Neural cell (in vitro differentiated cells): ENCODE results near the gene NNT. TPM values are rescaled to one million over a fixed set of nuclear protein-coding genes. Genes with fewer than 3 reads are reported as not detected.
"Not testable (repeated sequence)": the region's sequence is repeated elsewhere in the genome, so short reads cannot be mapped to it uniquely, and the experiment has no call there.

ENCODE experiments used
- H2AFZ ChIP-seq: fragments of 200-600, 300-800 bp; sonication (generic), shearing (Covaris generic); 2 replicates; pipeline ENCODE4 v1.6.0; 2014; ENCODE audit warnings: low read depth, mild to moderate bottlenecking, antibody characterized with exemption, low read length, moderate library complexity
- H3F3A ChIP-seq: fragments of 200-600 bp; shearing (Covaris generic); 2 replicates; pipeline ENCODE4 v1.6.1; 2016; ENCODE audit warnings: mild to moderate bottlenecking, moderate library complexity, mixed read lengths, antibody characterized with exemption, low read length; ENCODE audit not compliant: insufficient read depth, poor library complexity, severe bottlenecking
- H3K27ac ChIP-seq: fragments of 200-600, 300-800 bp; sonication (generic), shearing (Covaris generic); 2 replicates; pipeline ENCODE4 v1.5.1; 2014; ENCODE audit warnings: mild to moderate bottlenecking, low read length, moderate library complexity
- H3K27me3 ChIP-seq: fragments of 300-800, 200-600 bp; sonication (generic), shearing (Covaris generic); 2 replicates; pipeline ENCODE4 v1.6.0; 2014; ENCODE audit warnings: mild to moderate bottlenecking, low read depth, low read length, moderate library complexity; ENCODE audit not compliant: insufficient read depth
- H3K36me3 ChIP-seq: fragments of 300-800, 200-600 bp; sonication (generic), shearing (Covaris generic); 2 replicates; pipeline ENCODE4 v1.5.1; 2014; ENCODE audit warnings: mild to moderate bottlenecking, antibody characterized with exemption, low read length, moderate library complexity; ENCODE audit not compliant: insufficient read depth
- H3K4me2 ChIP-seq: fragments of 300-800, 200-600 bp; sonication (generic), shearing (Covaris generic); 2 replicates; pipeline ENCODE4 v1.6.0; 2014; ENCODE audit warnings: mild to moderate bottlenecking, low read length
- H3K4me3 ChIP-seq: fragments of 300-800, 200-600 bp; sonication (generic), shearing (Covaris generic); 2 replicates; pipeline ENCODE4 v1.5.1; 2014; ENCODE audit warnings: mild to moderate bottlenecking, low read length, moderate library complexity
- H3K79me2 ChIP-seq: fragments of 200-600 bp; shearing (Covaris generic); replicated peaks from 2 replicates; pipeline ENCODE4 v1.6.0; 2014; ENCODE audit warnings: mild to moderate bottlenecking, low read length, moderate library complexity; ENCODE audit not compliant: insufficient read depth
- H3K9ac ChIP-seq: fragments of 300-800, 200-600 bp; sonication (generic), shearing (Covaris generic); 2 replicates; pipeline ENCODE4 v1.6.1; 2016; ENCODE audit warnings: mild to moderate bottlenecking, low read length, mixed read lengths
- H3K9me2 ChIP-seq: fragments of 200-600 bp; shearing (Covaris generic); 2 replicates; pipeline ENCODE4 v1.6.1; 2016; ENCODE audit warnings: mild to moderate bottlenecking, low read length, mixed read lengths; ENCODE audit not compliant: insufficient read depth
- H3K9me3 ChIP-seq: fragments of 200-600, 300-800 bp; sonication (generic), shearing (Covaris generic); 2 replicates; pipeline ENCODE4 v1.6.1; 2016; ENCODE audit warnings: mild to moderate bottlenecking, mixed run types, low read length, moderate library complexity, mixed read lengths
- H4K20me1 ChIP-seq: fragments of 200-600 bp; shearing (Covaris generic); 2 replicates; pipeline ENCODE4 v1.6.1; 2016; ENCODE audit warnings: mild to moderate bottlenecking, mixed run types; ENCODE audit not compliant: insufficient read depth
- EP300 ChIP-seq: fragments of 450-650 bp; conservative IDR thresholded peaks from 2 replicates; pipeline ENCODE4 v1.6.1; 2014; ENCODE audit warnings: antibody characterized with exemption, mild to moderate bottlenecking, moderate library complexity; ENCODE audit not compliant: poor library complexity, severe bottlenecking
- EZH2 ChIP-seq: fragments of 200-600, 300-800 bp; shearing (Covaris generic), sonication (generic); IDR thresholded peaks from 2 replicates; pipeline ENCODE4 v1.6.1; 2014; ENCODE audit warnings: antibody characterized with exemption, low read length, borderline replicate concordance, mild to moderate bottlenecking; ENCODE audit not compliant: insufficient read depth, poor library complexity, severe bottlenecking
- MXI1 ChIP-seq: fragments of 450-650 bp; conservative IDR thresholded peaks from 2 replicates; pipeline ENCODE4 v1.6.1; 2014; ENCODE audit warnings: antibody characterized with exemption, mild to moderate bottlenecking; ENCODE audit not compliant: poor library complexity, severe bottlenecking
- POLR2AphosphoS5 ChIP-seq: IDR thresholded peaks from 2 replicates; pipeline ENCODE4 v1.6.1; 2012
- RAD21 ChIP-seq: fragments of 450-650 bp; conservative IDR thresholded peaks from 2 replicates; pipeline ENCODE4 v1.6.1; 2014; ENCODE audit warnings: antibody characterized with exemption, mild to moderate bottlenecking, moderate library complexity
- SMC3 ChIP-seq: fragments of 450-650 bp; conservative IDR thresholded peaks from 2 replicates; pipeline ENCODE4 v1.6.1; 2014; ENCODE audit warnings: antibody characterized with exemption, mild to moderate bottlenecking, moderate library complexity; ENCODE audit not compliant: poor library complexity
- TAF1 ChIP-seq: IDR thresholded peaks from 2 replicates; pipeline ENCODE4 v1.6.1; 2012; ENCODE audit warnings: low read depth
- polyA plus RNA-seq: library from polyadenylated mRNA; depleted of rRNA; stranded (reverse); fragments of >200 nt; gene quantifications from 2 replicates; pipeline ENCODE4 v1.2.3, GENCODE V29; 2014
- TF ChIP-seq, protein P1 (sequence below): IDR thresholded peaks from 2 replicates; pipeline ENCODE4 v1.6.1; 2012; ENCODE audit warnings: borderline replicate concordance
- TF ChIP-seq, protein P2 (sequence below): fragments of 450-650 bp; IDR thresholded peaks from 2 replicates; pipeline ENCODE4 v1.5.1; 2014; ENCODE audit warnings: antibody characterized with exemption, mild to moderate bottlenecking, moderate library complexity; ENCODE audit not compliant: poor library complexity, severe bottlenecking

The NNT gene
- polyA plus RNA-seq, 1 donor from 2014 or later, result 120 TPM

DNA sequence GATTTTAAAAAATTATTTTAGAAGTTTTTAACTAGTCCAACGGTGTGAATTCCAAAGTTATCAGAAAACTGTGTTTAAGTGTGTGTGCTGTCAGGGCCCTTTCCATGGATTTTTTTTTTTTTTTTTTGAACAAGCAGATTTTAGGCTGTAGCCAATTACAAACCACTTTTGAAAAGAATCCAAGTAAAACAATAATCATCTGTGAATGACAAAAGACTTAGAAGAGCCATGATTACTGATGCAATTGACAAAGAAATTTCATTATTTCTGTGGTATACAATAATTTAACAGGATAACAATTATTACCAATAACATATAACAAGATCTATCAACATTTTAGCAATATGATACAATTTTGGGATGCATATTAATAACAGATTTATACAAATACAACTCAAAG, 29.9 kb upstream of the NNT start:
- H3F3A ChIP-seq, result no peaks in the 10 kb centered on the region
- H3K79me2 ChIP-seq, result no peaks in the 10 kb centered on the region
- H3K9me3 ChIP-seq, result no peaks in the 10 kb centered on the region
- no peaks in the 10 kb centered on the region for H3K27me3 ChIP-seq
- no peak overlapping the region for H2AFZ ChIP-seq
- H3K27ac ChIP-seq, result no peak overlapping the region
- TF ChIP-seq, protein P1, sequence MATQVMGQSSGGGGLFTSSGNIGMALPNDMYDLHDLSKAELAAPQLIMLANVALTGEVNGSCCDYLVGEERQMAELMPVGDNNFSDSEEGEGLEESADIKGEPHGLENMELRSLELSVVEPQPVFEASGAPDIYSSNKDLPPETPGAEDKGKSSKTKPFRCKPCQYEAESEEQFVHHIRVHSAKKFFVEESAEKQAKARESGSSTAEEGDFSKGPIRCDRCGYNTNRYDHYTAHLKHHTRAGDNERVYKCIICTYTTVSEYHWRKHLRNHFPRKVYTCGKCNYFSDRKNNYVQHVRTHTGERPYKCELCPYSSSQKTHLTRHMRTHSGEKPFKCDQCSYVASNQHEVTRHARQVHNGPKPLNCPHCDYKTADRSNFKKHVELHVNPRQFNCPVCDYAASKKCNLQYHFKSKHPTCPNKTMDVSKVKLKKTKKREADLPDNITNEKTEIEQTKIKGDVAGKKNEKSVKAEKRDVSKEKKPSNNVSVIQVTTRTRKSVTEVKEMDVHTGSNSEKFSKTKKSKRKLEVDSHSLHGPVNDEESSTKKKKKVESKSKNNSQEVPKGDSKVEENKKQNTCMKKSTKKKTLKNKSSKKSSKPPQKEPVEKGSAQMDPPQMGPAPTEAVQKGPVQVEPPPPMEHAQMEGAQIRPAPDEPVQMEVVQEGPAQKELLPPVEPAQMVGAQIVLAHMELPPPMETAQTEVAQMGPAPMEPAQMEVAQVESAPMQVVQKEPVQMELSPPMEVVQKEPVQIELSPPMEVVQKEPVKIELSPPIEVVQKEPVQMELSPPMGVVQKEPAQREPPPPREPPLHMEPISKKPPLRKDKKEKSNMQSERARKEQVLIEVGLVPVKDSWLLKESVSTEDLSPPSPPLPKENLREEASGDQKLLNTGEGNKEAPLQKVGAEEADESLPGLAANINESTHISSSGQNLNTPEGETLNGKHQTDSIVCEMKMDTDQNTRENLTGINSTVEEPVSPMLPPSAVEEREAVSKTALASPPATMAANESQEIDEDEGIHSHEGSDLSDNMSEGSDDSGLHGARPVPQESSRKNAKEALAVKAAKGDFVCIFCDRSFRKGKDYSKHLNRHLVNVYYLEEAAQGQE, result no peak
- TF ChIP-seq EP300 (no peak), SMC3 (no peak), RAD21 (no peak), MXI1 (no peak), TAF1 (no peak), POLR2AphosphoS5 (no peak), EZH2 (no peak)
- TF ChIP-seq, protein P2, sequence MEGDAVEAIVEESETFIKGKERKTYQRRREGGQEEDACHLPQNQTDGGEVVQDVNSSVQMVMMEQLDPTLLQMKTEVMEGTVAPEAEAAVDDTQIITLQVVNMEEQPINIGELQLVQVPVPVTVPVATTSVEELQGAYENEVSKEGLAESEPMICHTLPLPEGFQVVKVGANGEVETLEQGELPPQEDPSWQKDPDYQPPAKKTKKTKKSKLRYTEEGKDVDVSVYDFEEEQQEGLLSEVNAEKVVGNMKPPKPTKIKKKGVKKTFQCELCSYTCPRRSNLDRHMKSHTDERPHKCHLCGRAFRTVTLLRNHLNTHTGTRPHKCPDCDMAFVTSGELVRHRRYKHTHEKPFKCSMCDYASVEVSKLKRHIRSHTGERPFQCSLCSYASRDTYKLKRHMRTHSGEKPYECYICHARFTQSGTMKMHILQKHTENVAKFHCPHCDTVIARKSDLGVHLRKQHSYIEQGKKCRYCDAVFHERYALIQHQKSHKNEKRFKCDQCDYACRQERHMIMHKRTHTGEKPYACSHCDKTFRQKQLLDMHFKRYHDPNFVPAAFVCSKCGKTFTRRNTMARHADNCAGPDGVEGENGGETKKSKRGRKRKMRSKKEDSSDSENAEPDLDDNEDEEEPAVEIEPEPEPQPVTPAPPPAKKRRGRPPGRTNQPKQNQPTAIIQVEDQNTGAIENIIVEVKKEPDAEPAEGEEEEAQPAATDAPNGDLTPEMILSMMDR, result no peak
- no peaks in the 10 kb centered on the region for H3K36me3 ChIP-seq
- H4K20me1 ChIP-seq, result no peaks in the 10 kb centered on the region
- no peak overlapping the region for H3K4me3 ChIP-seq
- H3K9ac ChIP-seq, result no peak overlapping the region
- no peak overlapping the region for H3K4me2 ChIP-seq
- H3K9me2 ChIP-seq, result no peaks in the 10 kb centered on the region

DNA sequence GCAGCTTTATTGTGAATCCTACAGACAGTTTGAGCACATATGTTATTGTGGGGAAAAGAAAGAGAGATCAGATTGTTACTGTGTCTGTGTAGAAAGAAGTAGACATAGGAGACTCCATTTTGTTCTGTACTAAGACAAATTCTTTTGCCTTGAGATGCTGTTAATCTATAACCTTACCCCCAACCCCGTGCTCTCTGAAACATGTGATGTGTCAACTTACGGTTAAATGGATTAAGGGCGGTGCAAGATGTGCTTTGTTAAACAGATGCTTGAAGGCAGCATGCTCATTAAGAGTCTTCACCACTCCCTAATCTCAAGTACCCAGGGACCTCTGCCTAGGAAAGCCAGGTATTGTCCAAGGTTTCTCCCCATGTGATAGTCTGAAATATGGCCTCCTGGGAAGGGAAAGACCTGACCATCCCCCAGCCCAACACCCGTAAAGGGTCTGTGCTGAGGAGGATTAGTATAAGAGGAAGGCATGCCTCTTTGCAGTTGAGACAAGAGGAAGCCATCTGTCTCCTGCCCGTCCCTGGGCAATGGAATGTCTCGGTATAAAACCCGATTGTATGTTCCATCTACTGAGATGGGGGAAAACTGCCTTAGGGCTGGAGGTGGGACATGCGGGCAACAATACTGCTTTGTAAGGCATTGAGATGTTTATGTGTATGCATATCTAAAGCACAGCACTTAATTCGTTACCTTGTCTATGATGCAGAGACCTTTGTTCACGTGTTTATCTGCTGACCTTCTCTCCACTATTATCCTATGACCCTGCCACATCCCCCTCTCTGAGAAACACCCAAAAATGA, 22.4 kb upstream of the NNT start:
- not testable (repeated sequence) for H3K27me3 ChIP-seq, H3K9me2 ChIP-seq, H4K20me1 ChIP-seq, H3K9ac ChIP-seq, H3K4me2 ChIP-seq, H2AFZ ChIP-seq, H3K4me3 ChIP-seq, H3K27ac ChIP-seq, H3K36me3 ChIP-seq, H3K79me2 ChIP-seq, H3K9me3 ChIP-seq, H3F3A ChIP-seq
